IMR-90 (cell line): Measurements from ENCODE around the gene DZIP1L.

Experiments used
- CHD1 ChIP-seq: IDR thresholded peaks from 2 replicates; pipeline ENCODE4 v1.6.1; 2012; ENCODE audit warnings: low read depth, low read length, improper control_type of control experiment
- POLR2A ChIP-seq: IDR thresholded peaks from 2 replicates; pipeline ENCODE4 v1.6.1; 2012; ENCODE audit warnings: mild to moderate bottlenecking, low read depth, low read length
- TF ChIP-seq, protein P1 (sequence below): conservative IDR thresholded peaks from 2 replicates; pipeline ENCODE4 v1.5.1; 2012; ENCODE audit warnings: mild to moderate bottlenecking, low read depth, low read length, improper control_type of control experiment
- TF ChIP-seq, protein P2 (sequence below): fragments of 150-350 bp; IDR thresholded peaks from 2 replicates; pipeline ENCODE4 v1.6.1; 2017; ENCODE audit warnings: mild to moderate bottlenecking, antibody characterized with exemption, low read length, low read depth

DNA sequence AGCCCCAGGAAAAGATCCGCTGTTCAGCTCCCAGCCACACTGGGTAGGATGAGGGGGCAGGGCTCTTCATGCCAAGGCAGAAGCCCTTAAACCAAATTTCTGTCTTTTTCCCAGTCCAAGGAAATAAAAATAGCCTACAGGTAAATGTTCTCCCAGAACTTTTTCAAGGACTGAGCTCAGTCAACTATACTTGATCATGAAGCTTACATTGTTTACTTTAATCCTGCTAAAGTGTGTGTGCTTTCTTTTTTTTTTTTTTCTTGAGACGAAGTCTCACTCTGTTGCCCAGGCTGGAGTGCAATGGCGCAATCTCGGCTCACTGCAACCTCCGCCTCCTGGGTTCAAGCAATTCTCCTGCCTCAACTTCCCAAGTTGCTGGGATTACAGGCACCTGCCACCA is 87.6 kb downstream of the DZIP1L start:
- TF ChIP-seq POLR2A = no peak
- TF ChIP-seq, protein P1, sequence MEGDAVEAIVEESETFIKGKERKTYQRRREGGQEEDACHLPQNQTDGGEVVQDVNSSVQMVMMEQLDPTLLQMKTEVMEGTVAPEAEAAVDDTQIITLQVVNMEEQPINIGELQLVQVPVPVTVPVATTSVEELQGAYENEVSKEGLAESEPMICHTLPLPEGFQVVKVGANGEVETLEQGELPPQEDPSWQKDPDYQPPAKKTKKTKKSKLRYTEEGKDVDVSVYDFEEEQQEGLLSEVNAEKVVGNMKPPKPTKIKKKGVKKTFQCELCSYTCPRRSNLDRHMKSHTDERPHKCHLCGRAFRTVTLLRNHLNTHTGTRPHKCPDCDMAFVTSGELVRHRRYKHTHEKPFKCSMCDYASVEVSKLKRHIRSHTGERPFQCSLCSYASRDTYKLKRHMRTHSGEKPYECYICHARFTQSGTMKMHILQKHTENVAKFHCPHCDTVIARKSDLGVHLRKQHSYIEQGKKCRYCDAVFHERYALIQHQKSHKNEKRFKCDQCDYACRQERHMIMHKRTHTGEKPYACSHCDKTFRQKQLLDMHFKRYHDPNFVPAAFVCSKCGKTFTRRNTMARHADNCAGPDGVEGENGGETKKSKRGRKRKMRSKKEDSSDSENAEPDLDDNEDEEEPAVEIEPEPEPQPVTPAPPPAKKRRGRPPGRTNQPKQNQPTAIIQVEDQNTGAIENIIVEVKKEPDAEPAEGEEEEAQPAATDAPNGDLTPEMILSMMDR = no peak
- TF ChIP-seq CHD1 = no peak
- TF ChIP-seq, protein P2, sequence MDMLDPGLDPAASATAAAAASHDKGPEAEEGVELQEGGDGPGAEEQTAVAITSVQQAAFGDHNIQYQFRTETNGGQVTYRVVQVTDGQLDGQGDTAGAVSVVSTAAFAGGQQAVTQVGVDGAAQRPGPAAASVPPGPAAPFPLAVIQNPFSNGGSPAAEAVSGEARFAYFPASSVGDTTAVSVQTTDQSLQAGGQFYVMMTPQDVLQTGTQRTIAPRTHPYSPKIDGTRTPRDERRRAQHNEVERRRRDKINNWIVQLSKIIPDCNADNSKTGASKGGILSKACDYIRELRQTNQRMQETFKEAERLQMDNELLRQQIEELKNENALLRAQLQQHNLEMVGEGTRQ = no peak
